Stimulated activated CD4-positive, alpha-beta T cell treated with anti-CD3 and anti-CD28 coated beads, TNF-alpha, amount 100 ng/mL, for 4 hours (primary cell): ENCODE results near the gene ZWILCH.
"Not testable (repeated sequence)": the region's sequence is repeated elsewhere in the genome, so short reads cannot be mapped to it uniquely, and the experiment has no call there.

Source experiments
- DNase-seq, 3 experiments: peaks; one replicate each; pipeline ENCODE4 v3.0.0-alpha.2; 2020; ENCODE audit warnings: low read depth in 3 of 3

The ZWILCH gene

GRCh38 chr15:66486887-66487286 is 18.2 kb upstream of the ZWILCH start:
- DNase-seq, result no peak

- no peak for DNase-seq
These were observed 16.6 kb upstream of the ZWILCH start for GRCh38 chr15:66488525-66488924.

GRCh38 chr15:66489179-66489791 is 15.8 kb upstream of the ZWILCH start:
- DNase-seq, result no peak

- DNase-seq, result no peak
These were observed 13.3 kb upstream of the ZWILCH start for GRCh38 chr15:66491846-66492245.

- no peak for DNase-seq
These were observed 10.9 kb upstream of the ZWILCH start for GRCh38 chr15:66494262-66494661.

- no peak for DNase-seq
These were observed 8.1 kb upstream of the ZWILCH start for GRCh38 chr15:66496951-66497501.

GRCh38 chr15:66497502-66498455 is 7.3 kb upstream of the ZWILCH start, which contains the start of gene SNAPC5:
Gene SNAPC5, minus strand, starts transcription at chr15:66497762. Its CDS starts 31 bp downstream, at chr15:66497731.
- DNase-seq, result peak; percentile 95 to 98 (median 95)

- DNase-seq, result no peak
These were observed 6.4 kb upstream of the ZWILCH start for GRCh38 chr15:66498501-66499386.

GRCh38 chr15:66500346-66500745 is 4.8 kb upstream of the ZWILCH start:
- not testable (repeated sequence) for DNase-seq

GRCh38 chr15:66502491-66502890 is 2.6 kb upstream of the ZWILCH start:
- no peak for DNase-seq

- DNase-seq, result not testable (repeated sequence)
These were observed 2.0 kb upstream of the ZWILCH start for GRCh38 chr15:66503041-66503648.

GRCh38 chr15:66503780-66504562 is 1.2 kb upstream of the ZWILCH start:
- DNase-seq, result no peak

GRCh38 chr15:66505430-66505811 is 295 bp downstream of the ZWILCH start:
- no peak for DNase-seq

- no peak for DNase-seq
These were observed 692 bp downstream of the ZWILCH start for GRCh38 chr15:66505818-66506217.

- no peak for DNase-seq
These were observed 3.3 kb downstream of the ZWILCH start for GRCh38 chr15:66508293-66508883.

- DNase-seq, result no peak
These were observed 9.5 kb downstream of the ZWILCH start for GRCh38 chr15:66514586-66514985.

- DNase-seq, result no peak
These were observed 10.8 kb downstream of the ZWILCH start for GRCh38 chr15:66515901-66516322.

- DNase-seq, result no peak
These were observed 18.8 kb downstream of the ZWILCH start for GRCh38 chr15:66523926-66524325.

GRCh38 chr15:66524838-66525237 is 19.7 kb downstream of the ZWILCH start:
- DNase-seq, result no peak

GRCh38 chr15:66535056-66535455 is 29.9 kb downstream of the ZWILCH start:
- no peak for DNase-seq
